Measurements from ENCODE around the gene ARHGEF38. TPM values are rescaled to one million over a fixed set of nuclear protein-coding genes. Genes with fewer than 3 reads are reported as not detected.

Gene ARHGEF38
- total RNA-seq, 1 donor: not detected

GRCh38 chr4:105650190-105650589, 97.8 kb downstream of the ARHGEF38 start:
- no peak for DNase-seq (ENCODE audit: low read depth)
- H3K4me3 ChIP-seq (ENCODE audit: low read depth, low read length): no peak overlapping the region
- TF ChIP-seq CTCF (IDR thresholded peaks at IDR 0.05; ENCODE audit: insufficient read depth, low read length): no peak

DNA sequence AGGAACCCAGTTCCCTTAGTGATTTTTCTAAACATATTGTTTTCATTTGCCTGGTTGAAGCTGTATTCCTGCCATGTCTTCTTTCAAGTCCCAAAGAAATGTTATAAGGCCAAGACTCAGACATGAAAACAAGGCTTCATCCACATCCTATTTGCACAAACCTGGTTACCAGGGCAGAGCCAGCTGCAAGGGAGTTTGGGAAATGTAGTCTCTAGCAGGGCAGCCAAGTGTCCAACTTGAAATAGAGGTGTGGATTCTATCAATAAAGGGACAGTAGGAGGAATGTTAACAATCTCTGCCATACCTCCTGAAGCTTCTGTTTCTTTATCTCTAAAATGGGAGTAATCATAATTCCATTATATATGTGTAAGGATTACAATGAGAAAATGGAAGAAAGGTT, 99.5 kb downstream of the ARHGEF38 start:
- no peak for DNase-seq (ENCODE audit: low read depth)
- TF ChIP-seq CTCF (IDR thresholded peaks at IDR 0.05; ENCODE audit: insufficient read depth, low read length): no peak
- H3K4me3 ChIP-seq (ENCODE audit: low read depth, low read length): no peak overlapping the region

DNA sequence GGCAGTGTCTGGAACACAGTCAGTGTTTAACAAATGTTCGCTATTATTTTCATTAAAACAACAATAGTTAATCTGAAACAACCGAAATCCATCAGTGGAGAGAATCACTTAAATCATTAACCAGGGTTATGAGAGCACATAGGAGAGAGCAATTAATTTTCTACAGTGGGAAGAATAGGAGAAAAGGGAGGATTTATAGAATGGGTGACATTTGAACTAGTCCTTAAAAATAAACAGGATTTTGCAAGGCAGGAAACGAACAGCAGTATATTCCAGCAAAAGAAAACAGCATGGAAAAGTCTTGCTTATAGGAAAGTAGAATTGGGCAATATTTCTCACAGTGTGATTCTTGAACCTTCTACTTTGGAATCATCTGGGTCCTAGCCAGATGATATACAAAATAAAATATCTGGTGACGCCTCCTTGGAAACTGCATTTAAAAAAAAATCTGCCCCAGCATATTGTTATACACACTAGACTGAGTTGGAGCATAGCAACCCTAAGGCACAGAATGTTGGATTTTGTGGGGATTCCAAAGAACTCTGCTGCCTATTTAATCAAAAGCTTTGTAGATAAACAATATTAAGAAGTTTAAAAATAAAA, 100.0 kb downstream of the ARHGEF38 start:
- H3K4me3 ChIP-seq (ENCODE audit: low read depth, low read length): no peak overlapping the region
- no peak for TF ChIP-seq CTCF (IDR thresholded peaks at IDR 0.05; ENCODE audit: insufficient read depth, low read length)
- DNase-seq (ENCODE audit: low read depth): no peak

DNA sequence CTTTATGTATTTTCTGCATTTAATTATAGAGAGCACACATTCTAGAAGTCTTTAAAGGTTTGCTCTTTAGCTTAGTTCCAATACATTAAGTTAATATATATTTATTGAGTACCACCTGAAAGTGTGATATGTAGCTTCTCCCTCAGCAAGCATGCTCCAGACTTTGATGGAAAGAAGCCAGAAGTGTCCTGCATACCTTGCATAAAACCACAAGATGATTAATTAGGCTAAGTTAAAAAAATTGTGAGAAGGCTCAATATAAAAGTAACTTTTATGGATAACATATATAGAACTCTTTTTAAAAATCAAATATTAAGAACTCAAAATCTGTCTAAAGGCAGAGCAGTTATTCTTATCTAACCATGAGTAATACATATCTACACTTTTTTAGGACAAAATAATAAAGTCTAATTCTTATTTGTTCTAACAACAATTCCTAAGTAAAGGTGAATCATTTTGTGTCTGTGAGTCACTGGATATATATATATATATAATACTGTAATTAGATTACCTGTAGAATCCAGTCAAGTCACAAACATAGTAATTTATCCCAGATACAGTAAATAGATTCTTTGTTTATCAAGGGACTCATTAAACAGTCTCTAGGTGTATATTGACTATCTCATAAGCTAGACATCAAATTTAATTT, 104.8 kb downstream of the ARHGEF38 start:
- H3K4me3 ChIP-seq (ENCODE audit: low read depth, low read length): no peak overlapping the region
- DNase-seq (ENCODE audit: low read depth): peak; percentile 4
- no peak for TF ChIP-seq CTCF (IDR thresholded peaks at IDR 0.05; ENCODE audit: insufficient read depth, low read length)

DNA sequence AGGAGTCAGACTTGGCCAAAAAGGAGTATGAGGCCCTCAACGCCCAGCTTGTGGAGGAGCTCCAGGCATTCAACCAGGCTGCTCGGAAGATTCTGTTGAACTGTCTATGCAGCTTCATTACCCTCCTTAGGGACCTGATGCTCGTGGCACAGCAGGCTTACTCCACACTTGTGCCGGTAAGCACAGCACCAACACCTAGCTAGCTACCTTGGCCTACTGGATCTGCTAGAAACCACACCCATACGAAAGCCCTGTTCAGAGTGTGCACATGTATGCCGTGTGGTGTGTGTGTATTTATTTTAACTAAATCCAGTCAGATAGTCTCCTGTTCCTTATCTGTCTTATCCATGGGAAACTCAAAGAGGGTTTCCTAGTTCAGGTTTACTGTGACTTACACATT, 106.8 kb downstream of the ARHGEF38 start:
- DNase-seq (ENCODE audit: low read depth): no peak
- TF ChIP-seq CTCF (IDR thresholded peaks at IDR 0.05; ENCODE audit: insufficient read depth, low read length): no peak
- no peak overlapping the region for H3K4me3 ChIP-seq (ENCODE audit: low read depth, low read length)

- no peak for TF ChIP-seq CTCF (IDR thresholded peaks at IDR 0.05; ENCODE audit: insufficient read depth, low read length)
- no peak for DNase-seq (ENCODE audit: low read depth)
- H3K4me3 ChIP-seq (ENCODE audit: low read depth, low read length): no peak overlapping the region
Measured at GRCh38 chr4:105661028-105661427, 108.6 kb downstream of the ARHGEF38 start.
